NCI-H82 treated with DMSO at 0.1 percent for 48 hours (cell line): ENCODE data around the gene FRMD4A.

ENCODE experiments used
- DNase-seq: peaks from one replicate; lab custom pipeline; 2025; ENCODE audit not compliant: unreplicated experiment; lab: John Stamatoyannopoulos, UW

Gene FRMD4A

DNA sequence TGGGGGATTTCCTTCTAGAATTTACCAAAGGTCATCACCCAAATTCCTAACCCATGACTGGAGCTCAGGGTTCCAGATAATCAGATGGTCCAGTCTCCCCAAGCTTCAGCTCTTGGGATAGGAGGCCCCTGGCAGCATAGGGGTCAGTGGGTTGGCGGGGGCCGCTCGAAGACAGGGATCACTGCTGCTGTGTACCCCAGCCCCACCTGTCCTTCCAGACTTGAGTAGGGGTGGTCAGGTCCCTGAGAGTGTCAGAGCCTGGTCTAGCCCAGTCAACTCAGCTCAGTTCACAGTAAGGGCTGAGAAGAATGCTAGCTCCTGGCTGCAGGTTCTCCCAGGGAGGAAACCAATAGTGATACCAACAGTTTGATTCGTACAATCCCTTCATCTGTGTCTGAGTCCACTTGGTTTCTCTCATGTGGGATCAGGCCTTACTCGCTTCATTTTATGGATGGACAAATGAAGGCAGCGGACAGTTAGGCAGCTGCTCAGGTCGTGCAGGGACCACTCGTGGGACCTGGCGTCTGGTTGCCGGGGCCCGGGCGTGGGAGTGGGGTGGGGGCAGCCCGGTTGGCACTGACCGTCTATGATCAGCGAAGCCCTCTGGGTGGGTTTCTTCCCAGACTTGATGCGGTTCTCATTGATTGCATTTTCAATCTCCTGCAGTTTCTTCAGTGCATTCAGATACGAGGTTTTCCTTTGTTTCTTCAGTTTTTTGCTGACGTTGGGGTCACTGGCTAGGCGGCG lies 665.0 kb downstream of the FRMD4A start:
- DNase-seq, result no peak

DNA sequence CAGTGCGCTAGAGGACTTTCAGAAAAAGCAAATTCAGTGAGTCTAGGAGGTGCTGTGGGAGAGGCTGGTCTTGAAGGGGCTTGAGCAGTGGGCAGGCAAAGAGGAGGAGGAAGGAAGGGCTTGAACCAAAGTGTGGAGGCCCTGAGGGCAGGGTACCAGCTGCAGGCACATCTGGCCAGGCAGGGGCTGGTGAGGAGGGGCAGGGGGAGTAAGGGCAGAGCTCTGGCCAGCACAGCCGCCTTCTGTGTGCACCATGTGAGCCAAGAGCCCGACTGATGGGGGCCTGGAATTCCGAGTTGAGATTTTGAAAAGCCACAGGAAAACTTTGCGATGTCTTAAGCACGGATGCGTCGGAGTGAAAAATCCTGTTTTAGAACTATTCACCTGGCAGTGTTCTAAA lies 669.5 kb downstream of the FRMD4A start:
- DNase-seq, result no peak

DNA sequence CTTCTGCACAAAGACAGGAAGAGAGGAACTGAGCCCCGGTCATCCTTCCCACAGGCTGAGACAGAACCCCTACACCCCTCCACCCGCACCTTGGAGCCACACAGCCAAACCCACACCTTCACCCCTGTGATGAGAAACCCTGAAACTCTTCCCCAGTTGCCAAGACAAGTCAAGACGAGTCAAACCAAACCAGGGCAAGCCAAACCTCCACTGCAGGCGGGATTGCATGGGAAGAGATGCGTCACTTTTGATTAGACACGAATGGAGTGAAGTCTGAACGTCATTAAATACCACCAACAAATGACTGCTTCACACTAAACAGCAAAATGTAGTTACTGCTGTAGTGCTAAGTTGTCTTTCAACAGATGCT lies 670.2 kb downstream of the FRMD4A start:
- no peak for DNase-seq

DNA sequence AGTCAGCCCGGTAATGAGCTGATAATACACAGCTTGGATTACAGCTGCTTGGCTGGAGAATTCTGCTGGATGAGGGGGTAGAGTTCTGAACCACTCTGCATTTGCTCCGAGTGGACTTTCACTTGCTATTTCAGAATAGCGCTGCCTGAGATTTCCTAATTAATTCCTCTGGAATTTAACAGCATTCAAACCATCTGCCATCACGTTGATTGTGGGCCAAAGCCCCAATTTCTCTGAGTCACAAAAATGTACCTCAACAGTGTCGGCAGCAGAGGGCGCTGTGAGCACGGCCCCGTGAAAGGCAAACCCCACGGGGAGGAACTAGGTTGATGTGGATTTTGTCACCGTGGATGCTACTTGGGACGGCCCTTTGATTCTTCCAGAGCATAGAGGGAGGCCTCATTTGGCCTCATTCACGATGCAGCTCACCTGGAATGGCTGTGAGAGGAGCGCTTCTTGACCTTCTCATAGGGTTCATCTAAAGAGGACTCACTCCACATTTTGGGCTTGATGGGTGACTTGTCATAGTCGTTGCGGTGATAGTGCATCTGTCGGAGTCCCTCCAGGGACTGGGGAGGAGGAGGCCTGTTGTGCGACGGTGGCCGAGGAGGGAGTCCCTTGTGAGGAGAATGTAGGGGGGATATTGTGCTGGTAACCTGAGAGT lies 670.7 kb downstream of the FRMD4A start:
- peak; percentile 3 for DNase-seq

DNA sequence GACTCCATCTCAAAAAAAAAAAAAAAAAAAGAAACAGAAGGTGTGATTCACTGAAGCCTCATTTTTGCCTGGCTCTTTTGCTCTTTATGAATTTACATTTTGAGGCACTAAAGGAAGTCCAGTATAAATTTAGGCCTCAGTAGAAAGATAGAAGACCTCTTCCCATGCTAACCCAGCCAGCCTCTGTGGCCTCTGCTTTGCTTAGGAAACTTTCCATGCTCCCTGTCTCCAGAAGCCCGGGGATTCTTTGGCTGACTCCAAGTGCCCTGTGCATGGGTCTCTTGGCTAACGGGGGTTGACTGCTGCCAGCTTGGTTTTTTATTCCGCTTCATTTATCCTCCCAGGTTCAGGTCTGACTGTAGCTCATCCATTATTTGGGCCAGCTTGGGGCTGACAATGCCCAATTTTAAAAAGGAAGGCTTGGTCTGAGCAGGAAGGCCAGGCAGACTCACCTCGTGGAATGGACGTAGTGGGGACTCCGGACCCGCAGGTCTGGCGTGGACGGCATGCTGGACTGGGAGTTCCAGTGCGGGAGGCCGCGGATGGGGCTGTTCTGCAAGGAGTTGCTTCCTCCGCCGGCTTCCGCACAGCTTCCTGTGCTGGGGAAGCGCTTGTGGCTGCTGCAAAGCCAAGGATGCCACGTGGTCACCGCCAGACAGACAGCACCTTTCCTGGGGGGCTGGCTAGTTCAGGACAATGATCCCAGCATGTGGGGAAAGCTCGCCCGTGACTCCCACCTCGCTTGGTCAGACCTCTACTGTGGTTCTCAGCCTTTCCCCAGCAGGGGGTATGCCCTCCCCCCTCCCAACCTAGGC lies 671.6 kb downstream of the FRMD4A start:
- no peak for DNase-seq

DNA sequence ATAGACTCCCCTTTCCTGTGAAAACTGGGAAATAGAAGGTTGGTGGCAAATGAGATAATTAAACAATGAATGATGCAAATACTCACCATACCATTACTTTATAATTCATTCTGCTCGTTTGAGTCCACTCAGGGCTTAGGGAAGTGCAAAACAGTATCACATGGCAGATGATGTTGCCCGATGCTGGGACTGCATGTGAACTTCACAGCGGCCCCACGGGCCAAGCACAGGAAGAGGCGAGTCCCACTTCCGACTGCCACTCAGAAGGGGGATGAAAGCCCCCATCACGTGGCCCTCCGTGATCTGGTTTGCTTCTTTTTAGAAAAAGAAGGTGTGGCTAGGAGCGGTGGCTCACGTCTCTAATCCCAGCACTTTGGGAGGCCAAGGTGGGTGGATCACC lies 672.5 kb downstream of the FRMD4A start:
- no peak for DNase-seq

DNA sequence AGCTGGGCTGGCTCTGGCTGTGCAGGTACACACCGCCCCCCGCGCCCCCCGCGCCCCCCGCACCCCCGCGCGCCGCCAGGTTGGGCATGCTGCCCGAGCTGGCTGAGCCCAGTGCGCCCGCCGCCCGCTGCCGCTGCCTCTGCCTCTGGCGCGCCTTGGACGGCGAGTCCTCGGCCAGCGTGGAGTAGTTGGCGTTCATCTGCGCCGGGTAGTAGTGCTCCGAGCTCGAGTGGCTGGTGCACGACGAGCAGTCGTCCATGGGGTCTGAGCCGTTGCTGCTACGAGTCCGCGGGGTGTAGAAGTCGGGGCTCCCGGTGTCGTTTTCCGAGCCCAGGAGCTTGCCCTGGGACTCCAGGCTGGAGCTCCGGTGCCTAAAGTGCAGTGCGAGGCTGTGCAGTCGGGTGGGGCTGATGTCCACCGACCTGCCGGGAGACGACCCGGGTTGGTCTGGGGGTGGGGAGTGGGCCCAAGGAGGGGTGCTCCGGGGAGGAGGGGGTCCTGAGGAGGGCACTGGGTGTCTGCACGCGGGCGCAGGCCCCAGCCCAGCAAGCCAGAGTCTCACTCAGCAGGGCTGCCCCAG lies 673.5 kb downstream of the FRMD4A start:
- DNase-seq, result no peak

DNA sequence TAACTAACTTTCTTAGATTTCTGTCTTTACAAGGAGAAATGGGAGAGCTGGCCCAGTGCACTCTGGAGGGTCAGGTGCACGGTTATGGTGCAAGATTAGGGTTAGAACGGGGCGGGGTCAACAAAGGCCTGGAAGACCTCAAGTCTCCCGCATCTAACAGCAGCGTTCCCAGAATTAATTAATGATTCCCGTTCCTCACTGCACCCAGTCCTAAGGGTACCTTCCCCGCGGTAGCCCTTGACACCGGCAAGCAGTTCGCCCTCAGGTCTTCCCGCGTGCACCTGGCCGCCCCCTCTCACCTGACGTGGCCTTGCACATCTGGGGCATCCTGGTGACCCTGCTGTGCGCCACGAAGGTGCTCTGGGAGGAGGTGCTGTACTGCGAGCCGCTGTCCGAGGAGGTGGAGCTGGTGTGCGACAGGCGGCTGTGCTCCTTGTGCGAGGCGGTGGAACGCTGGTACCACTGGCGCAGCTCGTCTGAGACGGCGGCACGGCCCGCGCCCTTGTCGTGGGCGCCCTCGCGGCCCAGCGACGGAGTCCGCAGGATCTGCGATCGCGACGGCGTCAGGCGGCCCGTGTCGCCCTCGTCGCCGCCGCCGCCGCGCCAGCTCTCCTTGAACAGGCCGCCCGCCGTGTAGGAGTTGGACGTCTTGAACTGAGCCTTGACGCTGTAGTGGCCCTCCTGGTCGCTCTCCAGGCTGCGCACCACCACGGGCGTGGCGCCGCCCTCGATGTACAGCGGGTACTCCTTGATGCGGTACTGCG lies 674.2 kb downstream of the FRMD4A start:
- no peak for DNase-seq

DNA sequence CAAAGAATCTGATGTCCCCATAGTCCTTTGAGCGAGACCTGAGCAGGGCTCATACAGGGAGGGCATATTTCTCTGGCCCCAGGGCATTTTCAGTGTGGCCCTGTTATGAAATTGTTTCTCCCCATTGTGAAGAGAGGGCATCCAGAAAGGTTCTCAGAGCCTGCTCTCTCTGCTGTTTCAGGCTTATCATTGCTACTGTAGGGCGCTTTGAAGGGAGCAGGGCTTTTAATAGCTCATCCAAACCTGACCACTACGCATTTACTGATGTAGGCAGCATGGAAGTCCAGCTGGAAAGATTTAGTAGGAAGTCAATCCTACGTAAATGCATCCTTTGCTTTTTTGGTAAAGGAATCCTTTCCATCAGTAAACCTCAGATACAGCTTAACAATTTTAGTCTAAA lies 675.9 kb downstream of the FRMD4A start:
- DNase-seq, result no peak

DNA sequence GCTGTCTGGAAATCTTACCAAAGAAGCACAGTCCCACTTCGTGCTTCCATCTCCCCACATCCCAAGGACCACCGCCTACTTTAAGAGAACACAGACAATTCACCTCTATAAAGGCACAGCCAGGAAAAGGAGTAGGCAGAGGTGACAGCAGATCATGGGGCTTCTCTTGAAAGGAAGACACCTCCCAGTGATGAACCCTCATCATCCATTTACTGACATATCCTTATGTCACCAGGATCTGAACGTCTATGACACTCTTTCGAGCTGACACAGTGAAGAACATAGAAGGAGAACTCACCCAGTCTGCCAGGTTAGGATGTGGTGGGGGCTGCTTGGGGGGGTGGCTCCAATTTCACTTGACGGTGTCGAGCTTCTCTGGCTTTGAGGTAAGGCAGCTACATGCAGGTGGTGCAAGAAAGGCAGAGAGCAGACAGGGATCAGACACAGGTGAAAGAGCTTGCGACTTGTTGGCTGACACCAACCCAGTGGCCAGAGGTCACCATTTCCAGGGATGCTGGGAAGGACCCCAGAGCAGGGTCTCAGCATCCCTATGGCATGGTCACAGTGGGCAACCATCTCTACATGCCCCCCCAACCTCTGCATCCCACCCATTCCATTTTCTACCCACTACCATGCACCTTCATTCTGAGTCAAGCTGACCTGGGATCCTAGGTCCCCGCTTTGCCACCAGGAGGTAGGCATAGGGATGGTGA lies 676.5 kb downstream of the FRMD4A start:
- no peak for DNase-seq

DNA sequence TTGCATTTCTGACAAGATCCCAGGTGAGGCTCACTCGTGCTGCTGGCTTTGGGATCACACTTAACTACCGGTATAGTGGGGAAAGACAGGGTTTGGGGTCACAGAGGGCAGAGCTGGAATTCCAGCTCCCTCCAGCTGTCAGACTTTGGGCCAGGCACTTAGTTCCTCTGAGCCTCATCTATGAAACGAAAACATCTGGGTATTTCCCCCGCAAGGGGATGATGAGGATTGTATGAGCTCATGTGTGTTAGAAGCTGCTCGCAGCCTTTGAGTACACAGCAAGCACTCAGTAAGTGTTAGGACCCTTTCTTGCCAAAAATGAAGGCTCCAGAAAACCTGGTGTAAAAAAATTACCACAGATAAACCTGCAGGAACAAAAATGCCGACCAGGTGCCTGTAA lies 677.9 kb downstream of the FRMD4A start:
- DNase-seq, result no peak

DNA sequence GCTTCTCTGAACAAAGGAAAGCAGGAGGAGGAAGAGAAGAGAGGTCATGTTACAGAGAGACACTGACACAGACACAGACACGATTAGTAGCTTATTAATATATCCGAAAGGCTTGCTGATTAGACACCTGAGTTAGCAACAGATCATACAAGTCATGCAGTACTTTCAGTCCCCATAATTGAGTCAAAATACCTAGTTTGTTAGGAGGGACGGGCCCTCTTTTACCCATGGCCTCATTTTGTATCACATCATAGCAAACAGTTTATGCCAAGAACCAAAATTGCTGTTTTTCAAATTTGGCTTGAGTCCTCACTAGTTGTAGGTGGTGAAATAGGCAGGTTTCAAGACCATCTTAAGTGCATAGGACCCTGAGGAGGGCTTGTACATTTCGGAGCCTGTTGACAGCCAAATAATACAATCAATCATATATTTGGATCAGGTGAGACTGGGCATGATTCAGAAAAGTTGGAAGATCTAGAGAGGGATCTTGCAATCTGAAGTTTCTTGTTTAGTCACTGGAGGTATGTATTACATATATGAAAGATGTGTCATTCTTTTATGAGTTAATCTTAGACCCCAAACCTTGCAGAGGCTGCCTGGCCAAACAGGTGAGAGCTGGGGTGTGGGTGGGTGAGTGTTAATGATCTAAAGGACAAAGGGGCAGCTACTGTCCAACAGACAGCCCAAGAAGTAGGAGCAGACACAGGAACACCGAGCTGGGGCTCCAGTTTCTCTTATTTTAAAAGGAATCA lies 678.6 kb downstream of the FRMD4A start:
- no peak for DNase-seq

DNA sequence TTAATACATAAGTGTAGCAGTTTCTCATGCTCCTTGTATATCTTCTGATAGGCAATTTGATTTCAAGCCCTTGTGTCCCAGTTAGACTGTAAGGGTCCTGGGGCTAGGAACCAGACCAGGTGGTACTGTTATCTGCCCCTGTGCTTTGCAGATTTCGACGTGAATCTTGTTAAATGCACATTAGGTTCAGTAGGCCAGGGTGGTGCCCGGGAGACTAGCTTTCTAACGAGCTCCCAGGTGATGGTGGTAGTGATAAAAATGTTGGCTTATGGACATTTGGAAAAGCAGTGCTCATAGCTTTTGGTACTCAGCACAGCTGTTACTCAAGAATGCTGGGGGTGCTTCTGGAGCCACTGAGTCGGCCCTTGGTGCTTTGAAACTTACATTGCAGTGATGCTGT lies 679.8 kb downstream of the FRMD4A start:
- no peak for DNase-seq

DNA sequence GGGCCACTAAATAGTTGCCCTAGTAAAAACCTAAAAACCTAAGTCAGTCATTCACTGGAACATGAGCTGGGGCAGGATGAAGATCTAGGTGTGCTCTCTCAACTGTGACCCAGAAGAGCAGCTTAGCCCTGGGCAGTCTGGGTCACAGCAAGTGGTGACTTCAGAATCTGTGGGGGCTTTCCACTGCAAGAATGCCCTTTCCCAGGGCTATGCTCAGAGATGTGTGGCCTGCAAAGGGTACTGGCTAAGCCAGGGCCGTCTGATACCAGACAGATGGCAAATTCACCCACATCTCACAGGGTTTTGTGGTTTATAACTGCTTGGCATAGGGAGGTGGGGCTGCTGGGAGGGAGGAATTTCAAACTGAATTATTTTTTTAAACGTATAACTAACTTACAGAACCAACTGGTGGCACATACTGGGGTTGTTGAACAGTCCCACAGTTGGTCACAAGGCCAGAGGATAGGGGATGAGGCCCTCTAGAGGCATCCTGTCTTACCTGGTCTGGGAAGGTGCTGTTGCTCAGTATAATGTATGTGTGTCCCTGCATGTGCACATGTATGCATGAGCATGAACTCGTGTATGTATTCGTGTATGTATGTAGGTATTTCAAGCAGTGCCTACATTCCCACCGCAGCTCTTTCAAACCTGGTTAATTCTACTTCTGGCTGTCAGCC lies 680.7 kb downstream of the FRMD4A start:
- no peak for DNase-seq

DNA sequence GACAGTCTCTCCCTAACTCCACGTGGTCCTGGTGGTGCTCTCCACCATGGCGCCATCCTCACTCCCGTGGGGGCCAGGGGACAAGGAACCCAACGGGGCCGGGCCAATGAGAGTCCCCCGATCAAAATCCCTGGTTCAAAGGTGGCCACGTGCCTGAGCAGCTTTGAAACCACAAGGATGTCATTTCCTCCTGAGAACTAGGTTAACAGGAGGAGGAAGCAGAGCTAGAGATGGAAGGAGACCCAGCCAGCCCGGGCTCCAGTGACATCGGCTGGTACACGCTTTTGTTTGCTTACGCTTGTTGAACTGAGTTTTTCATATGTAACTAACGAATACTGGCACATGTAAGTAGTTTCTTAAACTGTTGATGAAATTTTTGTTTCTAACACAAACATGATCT lies 682.3 kb downstream of the FRMD4A start:
- DNase-seq, result no peak

DNA sequence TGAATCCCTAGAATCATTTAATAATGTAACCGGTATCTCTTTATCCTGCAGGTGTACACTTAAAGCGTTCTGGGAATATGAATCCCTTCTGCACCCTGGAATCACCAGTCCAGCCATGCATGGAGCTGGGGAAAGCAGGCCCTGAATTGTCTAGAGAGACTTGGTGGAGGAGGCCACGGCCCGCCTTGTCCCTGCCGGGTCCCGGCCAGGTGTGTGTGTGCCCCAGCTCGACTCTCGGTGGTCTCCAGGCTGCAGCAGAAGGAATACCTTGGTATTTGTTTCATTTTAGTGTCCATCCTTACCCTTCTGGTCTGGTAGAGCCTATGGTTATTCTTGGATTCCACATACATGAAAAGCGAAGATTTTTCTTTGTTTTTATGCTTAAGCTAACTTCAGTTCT lies 685.9 kb downstream of the FRMD4A start:
- no peak for DNase-seq

DNA sequence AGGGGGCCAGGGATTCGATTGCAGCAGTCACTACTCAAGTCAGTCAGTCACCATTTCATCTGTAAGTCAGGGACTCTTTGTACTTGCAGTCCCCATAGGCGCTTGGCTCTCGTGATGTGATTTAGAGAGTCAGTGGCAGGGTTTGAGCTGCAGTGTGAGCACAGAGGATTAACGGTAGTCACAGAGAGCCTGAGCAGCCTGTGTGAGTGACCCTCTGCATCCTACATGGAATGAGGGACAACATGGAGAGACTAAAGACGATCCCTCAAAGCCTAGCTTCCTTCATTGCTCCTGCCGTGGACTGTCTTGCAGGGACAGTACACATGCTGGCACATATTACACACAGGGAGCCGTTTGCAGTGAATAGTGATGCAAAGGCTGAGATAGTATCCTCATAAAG lies 687.7 kb downstream of the FRMD4A start:
- DNase-seq, result no peak

DNA sequence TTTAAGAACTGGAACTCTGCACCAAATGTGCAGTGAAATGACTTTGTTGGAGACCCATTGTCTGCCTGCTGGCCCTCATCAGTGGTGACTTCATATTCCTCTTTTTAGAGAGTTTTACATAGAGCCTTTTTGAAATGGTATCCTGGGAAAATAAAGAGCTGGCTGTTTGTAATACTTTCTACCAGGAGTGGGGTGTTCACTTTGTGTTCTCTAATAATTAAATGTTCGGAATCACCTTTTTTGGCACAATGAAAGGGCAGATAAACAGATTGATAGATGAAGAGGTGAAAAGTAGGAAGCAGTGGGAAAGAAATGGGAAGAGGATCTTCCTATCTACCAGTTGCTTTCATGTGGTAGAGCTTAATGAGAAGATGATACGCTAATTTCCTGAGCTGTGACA lies 688.4 kb downstream of the FRMD4A start:
- DNase-seq, result no peak

DNA sequence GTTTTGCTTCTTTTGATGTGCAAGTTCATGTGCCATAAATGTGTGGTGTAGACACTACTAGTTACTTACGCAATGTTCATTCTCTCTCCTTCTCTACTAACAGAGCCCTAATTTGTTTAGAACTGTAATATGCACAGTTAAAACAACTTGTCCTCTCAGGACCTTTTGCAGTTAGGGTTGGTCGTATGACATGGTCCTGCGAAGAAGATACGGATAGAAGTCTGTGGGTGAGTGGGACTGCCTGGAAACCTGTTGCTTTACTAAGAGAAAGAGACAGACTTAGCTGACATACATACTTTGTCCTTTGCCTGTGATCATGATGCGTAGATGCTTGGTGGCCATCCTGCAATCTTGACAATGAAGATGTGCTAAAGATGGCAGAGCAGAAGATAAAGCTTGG lies 692.8 kb downstream of the FRMD4A start:
- no peak for DNase-seq
